SJCRH30 (cell line): Measurements from ENCODE around the gene NCK2. TPM values are rescaled to one million over a fixed set of nuclear protein-coding genes. Genes with fewer than 3 reads are reported as not detected.
A peak's percentile ranks its signal among the peaks of the same experiment; 100 is the strongest.

Source experiments
- DNase-seq, 2 experiments: peaks; one replicate each; pipeline ENCODE4 v3.0.0-alpha.2; 2015 to 2020
- H3K27ac ChIP-seq: fragments of 250-450 bp; sonication (Bioruptor Pico); 2 replicates; pipeline ENCODE4 v1.5.1; 2020; ENCODE audit warnings: mild to moderate bottlenecking, moderate library complexity
- H3K27me3 ChIP-seq: fragments of 250-450 bp; sonication (Bioruptor Pico); 2 replicates; pipeline ENCODE4 v1.5.1; 2020; ENCODE audit warnings: mild to moderate bottlenecking, moderate library complexity
- H3K36me3 ChIP-seq: fragments of 250-450 bp; sonication (Bioruptor Pico); 2 replicates; pipeline ENCODE4 v1.5.1; 2020; ENCODE audit warnings: mild to moderate bottlenecking, moderate library complexity
- H3K4me1 ChIP-seq: fragments of 250-450 bp; sonication (Bioruptor Pico); 2 replicates; pipeline ENCODE4 v1.5.1; 2020; ENCODE audit warnings: mild to moderate bottlenecking, moderate library complexity
- H3K4me3 ChIP-seq: fragments of 250-450 bp; sonication (Bioruptor Pico); 2 replicates; pipeline ENCODE4 v1.5.1; 2020; ENCODE audit warnings: mild to moderate bottlenecking, moderate library complexity
- H3K9me3 ChIP-seq: fragments of 250-450 bp; sonication (Bioruptor Pico); replicated peaks from 2 replicates; pipeline ENCODE4 v1.5.1; 2020; ENCODE audit warnings: mild to moderate bottlenecking, moderate library complexity
- total RNA-seq: library from RNA; depleted of rRNA; stranded (reverse); fragments of >200 nt; shearing (Covaris generic); gene quantifications from 2 replicates; pipeline ENCODE4 v1.2.3, GENCODE V29; 2014

The NCK2 gene
- total RNA-seq, 1 experiment from 2014 or later, result 51.9 TPM

DNA sequence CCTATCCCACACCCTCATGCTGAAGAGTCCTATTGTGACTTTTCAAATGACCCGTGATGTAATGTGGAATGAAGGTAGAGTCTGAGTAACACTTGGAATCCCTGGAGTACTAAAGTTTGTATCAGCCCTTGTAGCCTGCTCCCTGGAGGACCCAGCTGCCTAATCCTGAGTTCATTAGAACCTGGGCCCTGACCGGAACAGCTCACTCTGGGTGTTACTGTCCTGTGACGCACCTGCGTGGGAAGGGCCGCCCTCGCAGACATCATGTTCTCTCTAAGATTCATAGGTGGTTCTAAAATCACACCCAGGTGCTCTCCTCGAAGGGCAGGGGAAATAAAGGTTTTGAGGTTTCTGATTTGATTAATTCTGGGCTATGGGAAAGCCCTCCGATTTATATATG lies 62.3 kb downstream of the NCK2 start:
- peaks cover 17% of the 10 kb centered on the region for H3K4me1 ChIP-seq
- no peaks in the 10 kb centered on the region for H3K27me3 ChIP-seq
- no peaks in the 10 kb centered on the region for H3K9me3 ChIP-seq
- H3K27ac ChIP-seq, result no peak overlapping the region
- DNase-seq, result no peak
- no peaks in the 10 kb centered on the region for H3K36me3 ChIP-seq
- no peak overlapping the region for H3K4me3 ChIP-seq

DNA sequence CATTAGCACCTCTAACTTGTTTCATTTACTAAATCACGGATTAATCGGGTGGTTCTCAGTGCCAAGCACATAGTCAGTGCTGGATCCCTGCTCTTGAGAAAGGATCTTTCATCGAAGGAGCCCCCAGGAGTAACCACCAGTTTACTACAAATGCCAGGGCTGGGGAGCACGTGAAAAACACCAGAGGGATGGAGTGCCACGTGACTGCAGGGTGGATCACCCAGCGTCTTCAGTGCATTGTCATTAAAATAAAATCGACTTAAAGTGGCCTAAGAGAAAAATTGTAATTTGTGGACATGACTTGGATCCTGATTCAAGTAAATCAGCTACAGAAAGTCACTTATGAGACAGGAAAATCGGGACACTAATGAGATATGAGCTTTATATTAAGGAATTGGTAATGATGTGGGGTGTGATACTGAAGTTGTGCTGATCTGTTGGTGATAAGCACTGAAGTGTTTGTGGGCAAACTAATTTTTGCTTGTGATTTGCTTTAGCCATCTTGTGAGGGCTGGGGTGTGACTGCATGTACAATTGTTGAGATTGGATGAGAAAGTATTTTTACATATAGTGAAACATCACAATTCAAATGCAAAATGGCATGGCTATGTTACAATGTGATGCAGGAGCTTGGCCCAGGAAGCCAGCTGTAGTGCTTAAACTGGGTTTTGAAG lies 63.8 kb downstream of the NCK2 start:
- peaks cover 33% of the 10 kb centered on the region for H3K4me1 ChIP-seq
- H3K9me3 ChIP-seq, result no peaks in the 10 kb centered on the region
- no peak overlapping the region for H3K4me3 ChIP-seq
- no peaks in the 10 kb centered on the region for H3K36me3 ChIP-seq
- H3K27me3 ChIP-seq, result no peaks in the 10 kb centered on the region
- no peak for DNase-seq
- H3K27ac ChIP-seq, result no peak overlapping the region

DNA sequence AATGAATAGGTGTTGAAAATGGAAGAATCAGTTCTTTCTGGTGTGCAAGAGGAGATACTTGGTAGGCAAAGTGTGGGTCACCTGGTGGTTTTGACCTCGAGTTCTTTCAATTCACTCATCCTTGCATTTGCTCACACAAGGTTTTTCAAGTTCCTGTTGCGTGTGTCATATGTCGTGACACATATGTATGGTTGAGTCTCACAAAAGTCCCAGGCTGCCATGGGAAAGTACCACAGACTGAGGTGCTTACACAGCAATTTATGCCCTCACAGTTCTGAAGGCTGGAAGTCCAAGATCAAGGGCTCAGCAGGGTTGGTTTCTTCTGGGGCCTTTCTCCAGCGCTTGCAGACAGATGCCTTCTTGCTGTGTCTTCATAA lies 64.4 kb downstream of the NCK2 start:
- H3K27me3 ChIP-seq, result no peaks in the 10 kb centered on the region
- DNase-seq, result no peak
- no peak overlapping the region for H3K27ac ChIP-seq
- H3K36me3 ChIP-seq, result no peaks in the 10 kb centered on the region
- H3K4me3 ChIP-seq, result no peak overlapping the region
- peaks cover 34% of the 10 kb centered on the region for H3K4me1 ChIP-seq
- no peaks in the 10 kb centered on the region for H3K9me3 ChIP-seq

DNA sequence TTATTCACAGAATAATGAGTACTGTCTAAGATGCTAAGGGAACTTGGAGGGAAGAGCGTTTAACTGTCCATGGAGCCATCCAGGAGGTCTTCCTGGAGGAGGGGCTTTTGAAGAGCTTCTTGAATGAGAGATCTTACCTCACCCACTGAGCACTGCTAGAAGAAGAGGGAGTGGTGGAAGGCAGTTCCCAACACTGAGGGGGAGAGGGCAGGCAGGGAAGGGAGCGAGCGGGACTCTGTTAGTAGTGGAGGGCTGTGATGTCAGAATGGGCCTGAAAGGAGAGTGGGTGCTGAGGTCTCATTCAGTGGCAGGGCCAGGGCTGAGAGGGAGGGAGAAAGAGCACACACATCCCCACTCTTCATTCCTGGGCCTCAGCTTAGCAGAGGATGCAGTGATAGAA lies 65.0 kb downstream of the NCK2 start:
- H3K4me1 ChIP-seq, result peaks cover 32% of the 10 kb centered on the region
- H3K36me3 ChIP-seq, result no peaks in the 10 kb centered on the region
- no peak overlapping the region for H3K27ac ChIP-seq
- H3K4me3 ChIP-seq, result no peak overlapping the region
- DNase-seq, result no peak
- H3K9me3 ChIP-seq, result no peaks in the 10 kb centered on the region
- H3K27me3 ChIP-seq, result no peaks in the 10 kb centered on the region

DNA sequence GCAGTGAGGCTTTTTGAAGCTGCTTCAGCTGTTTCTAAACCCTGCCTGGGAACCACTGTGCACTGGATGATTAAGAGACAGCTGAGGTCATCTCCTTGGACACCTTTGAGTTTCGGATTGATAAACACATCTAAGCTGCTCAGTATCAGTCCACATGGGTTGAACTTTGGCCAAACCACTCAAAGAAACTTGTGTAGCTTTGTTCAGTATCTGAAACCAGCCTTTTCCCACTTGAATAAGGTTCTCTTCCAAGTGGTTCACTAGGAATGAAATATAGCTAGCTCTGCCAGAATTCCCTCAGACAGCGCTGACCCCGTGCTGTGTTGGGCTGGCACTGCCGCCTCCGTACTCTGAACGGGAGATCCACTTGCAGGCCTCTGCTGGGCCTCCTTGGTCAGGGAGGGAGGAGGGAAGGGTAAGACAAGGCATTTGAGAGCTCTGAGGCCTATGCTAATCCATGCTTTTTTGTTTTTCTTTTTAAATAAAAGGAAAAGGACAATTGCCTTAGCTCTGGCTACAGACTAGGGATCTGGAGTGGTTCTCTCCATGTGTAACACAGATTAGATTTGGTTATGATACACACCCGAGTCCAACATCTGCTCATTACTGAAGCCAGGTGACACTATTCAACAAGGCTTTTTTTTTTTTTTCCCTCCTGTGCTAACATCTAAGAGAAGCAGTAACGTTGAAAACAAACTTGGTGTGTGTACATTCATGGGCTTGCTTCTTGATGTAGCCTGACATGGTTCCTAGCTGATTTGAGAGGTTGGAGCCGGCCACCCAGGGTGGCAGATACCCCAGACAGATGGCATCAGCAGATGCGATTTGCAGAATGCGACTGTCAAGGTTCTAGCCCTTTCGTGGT lies 67.7 kb downstream of the NCK2 start:
- peak overlapping the region; percentile 74 for H3K27ac ChIP-seq
- H3K4me3 ChIP-seq, result no peak overlapping the region
- peaks cover 32% of the 10 kb centered on the region for H3K4me1 ChIP-seq
- H3K27me3 ChIP-seq, result no peaks in the 10 kb centered on the region
- peak; percentile 48 to 72 for DNase-seq
- 0 out of 2 replicates have a peak, but pooled peaks cover 1% of the 10 kb centered on the region for H3K9me3 ChIP-seq
- H3K36me3 ChIP-seq, result peaks cover 13% of the 10 kb centered on the region; the same call in 1 of the 2 replicates

DNA sequence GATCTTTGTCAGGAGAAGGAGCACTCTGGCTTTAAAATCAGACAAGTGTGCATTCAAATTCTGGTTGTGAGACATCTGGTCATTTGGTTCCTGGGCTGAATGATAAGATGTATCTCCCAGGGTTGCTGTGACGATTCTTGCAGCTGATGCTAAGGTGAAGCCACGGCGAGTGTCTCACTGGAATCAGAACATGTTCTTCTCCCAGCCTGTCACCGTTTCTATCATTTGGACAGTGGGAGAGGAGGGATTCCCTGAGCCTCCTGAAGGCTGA lies 68.3 kb downstream of the NCK2 start:
- peaks cover 17% of the 10 kb centered on the region; the same call in 1 of the 2 replicates for H3K36me3 ChIP-seq
- no peak for DNase-seq
- peak overlapping the region; percentile 74; the same call in 1 of the 2 replicates for H3K27ac ChIP-seq
- no peaks in the 10 kb centered on the region for H3K27me3 ChIP-seq
- 0 out of 2 replicates have a peak, but pooled peaks cover 4% of the 10 kb centered on the region for H3K9me3 ChIP-seq
- no peak overlapping the region for H3K4me3 ChIP-seq
- peaks cover 32% of the 10 kb centered on the region for H3K4me1 ChIP-seq

DNA sequence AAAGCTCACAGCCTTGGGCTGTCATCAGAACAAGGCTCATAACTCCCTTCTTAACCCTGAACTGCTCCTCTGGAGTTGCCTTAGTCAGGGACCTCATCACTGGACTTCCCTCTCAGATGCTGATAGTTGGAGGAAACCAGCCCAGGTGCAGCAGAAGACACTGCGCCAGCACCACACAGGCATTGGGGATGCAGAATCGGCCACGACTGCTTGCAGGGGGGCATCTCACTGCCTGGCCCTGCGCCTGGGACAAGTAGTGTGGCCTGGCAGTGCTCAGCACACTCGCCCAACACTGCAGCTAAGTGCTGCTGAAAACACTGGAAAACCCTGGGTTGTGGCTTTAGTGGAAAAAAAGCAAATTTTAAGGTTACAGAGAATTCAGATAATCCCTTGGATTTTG lies 68.7 kb downstream of the NCK2 start:
- H3K27me3 ChIP-seq, result no peaks in the 10 kb centered on the region
- H3K36me3 ChIP-seq, result peaks cover 17% of the 10 kb centered on the region; the same call in 1 of the 2 replicates
- 0 out of 2 replicates have a peak, but pooled peaks cover 4% of the 10 kb centered on the region for H3K9me3 ChIP-seq
- peaks cover 32% of the 10 kb centered on the region for H3K4me1 ChIP-seq
- H3K4me3 ChIP-seq, result no peak overlapping the region
- H3K27ac ChIP-seq, result peak overlapping the region; percentile 74; the same call in 1 of the 2 replicates
- DNase-seq, result no peak

DNA sequence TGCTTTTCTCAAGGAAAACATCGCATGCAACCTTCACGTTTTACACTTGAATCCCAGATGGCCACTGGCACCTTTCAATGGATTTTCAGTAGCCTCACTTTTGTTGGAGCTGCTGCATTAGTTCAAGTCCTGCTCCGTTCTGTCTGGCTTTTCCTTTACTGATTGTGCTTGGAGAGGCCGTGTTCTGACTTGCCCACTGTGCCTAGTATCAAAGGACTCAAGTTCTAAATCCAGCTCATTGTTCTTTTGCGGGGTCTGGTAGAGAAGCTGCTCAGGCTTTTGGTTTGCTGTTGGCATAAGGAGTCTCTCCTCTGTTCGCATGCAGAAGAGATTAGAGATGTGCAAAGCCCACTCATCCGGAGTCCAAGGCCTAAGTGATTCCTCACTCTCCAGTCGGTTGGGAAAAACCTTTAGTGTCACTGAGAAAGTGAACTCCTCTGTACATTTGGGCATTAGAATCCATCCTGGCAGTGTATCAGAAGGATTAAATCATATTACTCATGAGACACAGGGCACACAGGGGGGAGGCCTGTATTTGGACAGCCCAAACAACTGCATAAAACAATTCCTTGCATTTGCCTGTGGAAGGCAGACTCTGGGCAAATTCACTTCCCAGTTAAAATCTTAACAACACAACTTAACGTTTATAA lies 69.7 kb downstream of the NCK2 start:
- Histone ChIP-seq H3K4me1 (peaks cover 32% of the 10 kb centered on the region), H3K27ac (no peak overlapping the region), H3K27me3 (no peaks in the 10 kb centered on the region), H3K4me3 (no peak overlapping the region), H3K36me3 (peaks cover 20% of the 10 kb centered on the region; the same call in 1 of the 2 replicates), H3K9me3 (0 out of 2 replicates have a peak, but pooled peaks cover 4% of the 10 kb centered on the region)
- DNase-seq, result no peak

DNA sequence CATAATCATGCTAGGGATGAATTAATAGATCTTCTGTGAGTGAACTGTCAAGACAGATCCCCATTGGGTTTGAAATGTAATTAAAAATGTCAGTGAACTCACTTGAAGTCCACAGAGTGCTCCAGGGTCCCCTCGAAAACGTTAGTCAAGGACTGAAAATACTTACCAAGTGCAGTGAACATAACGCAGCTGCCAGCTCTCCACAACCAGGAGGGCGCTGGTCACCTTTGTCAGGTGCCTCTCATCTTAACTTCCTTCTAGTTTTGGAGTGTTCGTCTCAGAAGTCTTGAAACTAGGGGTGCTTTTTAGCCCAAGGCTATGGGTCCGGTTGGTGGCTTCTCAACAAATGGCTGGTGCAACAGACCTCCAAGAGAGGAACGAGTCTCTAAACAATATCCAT lies 70.7 kb downstream of the NCK2 start:
- Histone ChIP-seq H3K27ac (no peak overlapping the region), H3K9me3 (0 out of 2 replicates have a peak, but pooled peaks cover 4% of the 10 kb centered on the region), H3K4me3 (no peak overlapping the region), H3K4me1 (peaks cover 32% of the 10 kb centered on the region), H3K27me3 (no peaks in the 10 kb centered on the region), H3K36me3 (peaks cover 20% of the 10 kb centered on the region; the same call in 1 of the 2 replicates)
- no peak for DNase-seq

DNA sequence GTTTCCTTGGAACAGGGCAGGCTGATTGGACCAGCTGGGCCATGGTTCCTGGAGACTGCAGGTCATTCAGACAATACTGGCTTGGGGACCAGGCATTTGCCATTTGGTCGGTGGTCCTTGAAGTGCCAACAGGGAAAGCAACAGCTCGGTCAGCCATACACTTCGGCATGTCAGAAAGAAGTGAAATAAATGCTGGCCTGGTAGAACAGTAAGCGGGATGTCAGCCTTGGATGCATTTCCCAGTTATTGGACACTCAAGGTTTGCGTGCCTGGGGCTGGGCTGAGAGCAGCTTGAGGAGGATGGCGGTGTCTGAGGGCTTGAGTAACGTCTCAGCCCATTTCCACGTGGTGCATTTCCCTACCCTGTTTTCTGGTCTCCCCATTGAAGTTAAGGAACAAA lies 75.4 kb downstream of the NCK2 start:
- H3K27ac ChIP-seq, result no peak overlapping the region
- peaks cover 20% of the 10 kb centered on the region; the same call in 1 of the 2 replicates for H3K36me3 ChIP-seq
- H3K4me3 ChIP-seq, result no peak overlapping the region
- no peak for DNase-seq
- 0 out of 2 replicates have a peak, but pooled peaks cover 4% of the 10 kb centered on the region for H3K9me3 ChIP-seq
- no peaks in the 10 kb centered on the region for H3K27me3 ChIP-seq
- peaks cover 4% of the 10 kb centered on the region; the same call in 1 of the 2 replicates for H3K4me1 ChIP-seq

DNA sequence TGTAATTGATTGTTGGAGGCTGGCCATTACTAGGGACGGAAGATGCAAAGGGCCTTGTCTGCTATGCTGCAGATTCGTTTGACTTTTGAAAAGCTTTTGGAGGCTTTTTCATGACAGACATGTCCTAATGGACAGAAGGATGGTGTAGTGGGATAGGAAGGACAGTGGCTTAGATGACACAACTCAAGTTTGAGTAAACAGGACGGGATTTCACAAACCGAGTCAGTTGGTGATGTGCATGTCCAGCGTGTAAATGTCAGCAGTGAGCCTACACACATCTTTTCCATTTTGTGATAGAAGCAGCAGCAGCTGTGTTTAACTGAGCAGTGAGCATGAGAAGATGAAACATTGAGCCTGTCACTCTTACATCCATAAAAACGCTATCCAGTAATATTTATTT lies 76.0 kb downstream of the NCK2 start:
- Histone ChIP-seq H3K27ac (no peak overlapping the region), H3K9me3 (0 out of 2 replicates have a peak, but pooled peaks cover 4% of the 10 kb centered on the region), H3K4me1 (peaks cover 4% of the 10 kb centered on the region; the same call in 1 of the 2 replicates), H3K27me3 (no peaks in the 10 kb centered on the region), H3K36me3 (peaks cover 18% of the 10 kb centered on the region; the same call in 1 of the 2 replicates), H3K4me3 (no peak overlapping the region)
- no peak for DNase-seq

DNA sequence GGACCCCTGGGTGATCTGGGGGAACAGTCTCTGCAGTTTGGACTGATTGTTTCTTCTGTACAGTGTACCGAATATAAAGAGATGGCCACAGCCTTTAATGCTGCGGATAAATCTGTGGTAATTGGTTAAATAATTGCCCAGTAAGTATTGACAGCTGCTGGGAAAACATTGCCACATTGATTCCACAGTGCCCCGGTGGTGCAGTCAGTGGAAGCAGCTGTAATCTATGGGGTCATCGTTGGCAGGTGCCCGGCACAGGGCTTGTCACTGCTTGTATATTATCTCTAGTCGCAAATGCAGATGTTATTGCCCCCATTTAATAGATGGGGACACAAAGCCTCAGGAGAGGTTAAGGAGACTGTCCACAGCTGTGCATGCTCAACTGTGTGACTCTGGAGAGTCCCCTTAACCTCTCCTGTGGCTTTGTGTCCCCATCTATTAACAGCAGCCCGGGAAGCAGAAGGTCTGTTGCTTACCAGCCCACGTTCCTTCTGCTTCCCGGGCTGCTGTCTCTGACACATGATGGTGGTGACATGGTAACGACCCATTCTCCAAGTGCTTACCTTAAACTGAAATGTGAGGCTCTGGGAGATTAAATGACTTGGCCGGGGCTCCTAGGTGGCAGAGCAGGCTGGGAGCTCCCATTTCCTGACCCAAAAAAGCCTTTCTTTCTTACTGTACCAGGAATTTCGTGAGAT lies 76.9 kb downstream of the NCK2 start:
- Histone ChIP-seq H3K9me3 (0 out of 2 replicates have a peak, but pooled peaks cover 4% of the 10 kb centered on the region), H3K27ac (no peak overlapping the region), H3K36me3 (peaks cover 14% of the 10 kb centered on the region; the same call in 1 of the 2 replicates), H3K4me1 (peaks cover 4% of the 10 kb centered on the region; the same call in 1 of the 2 replicates), H3K27me3 (no peaks in the 10 kb centered on the region), H3K4me3 (no peak overlapping the region)
- DNase-seq, result no peak

DNA sequence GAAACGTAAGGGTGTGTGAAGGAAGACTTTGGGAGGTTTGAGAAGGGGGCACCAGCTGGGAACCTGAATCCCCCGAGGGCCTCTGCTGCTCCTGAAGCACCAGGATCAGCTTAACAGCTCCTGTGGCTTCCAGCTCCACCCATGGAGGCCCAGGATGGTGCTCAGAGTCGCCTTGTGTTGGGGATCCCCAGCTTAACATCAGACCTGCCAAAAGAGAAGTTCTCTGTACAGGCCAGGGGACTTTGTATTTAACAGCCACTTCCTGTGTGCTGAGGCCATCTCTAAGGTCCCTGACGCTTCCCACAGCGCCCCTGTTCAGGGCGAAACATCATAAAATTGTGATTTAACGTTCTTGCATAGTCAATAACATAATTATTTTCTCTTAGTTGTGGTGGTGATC lies 77.5 kb downstream of the NCK2 start:
- no peak overlapping the region for H3K4me3 ChIP-seq
- H3K27me3 ChIP-seq, result no peaks in the 10 kb centered on the region
- H3K27ac ChIP-seq, result no peak overlapping the region
- peaks cover 4% of the 10 kb centered on the region; the same call in 1 of the 2 replicates for H3K4me1 ChIP-seq
- 0 out of 2 replicates have a peak, but pooled peaks cover 4% of the 10 kb centered on the region for H3K9me3 ChIP-seq
- H3K36me3 ChIP-seq, result peaks cover 8% of the 10 kb centered on the region; the same call in 1 of the 2 replicates
- peak in 1 of 2 experiments; percentile 28 for DNase-seq

DNA sequence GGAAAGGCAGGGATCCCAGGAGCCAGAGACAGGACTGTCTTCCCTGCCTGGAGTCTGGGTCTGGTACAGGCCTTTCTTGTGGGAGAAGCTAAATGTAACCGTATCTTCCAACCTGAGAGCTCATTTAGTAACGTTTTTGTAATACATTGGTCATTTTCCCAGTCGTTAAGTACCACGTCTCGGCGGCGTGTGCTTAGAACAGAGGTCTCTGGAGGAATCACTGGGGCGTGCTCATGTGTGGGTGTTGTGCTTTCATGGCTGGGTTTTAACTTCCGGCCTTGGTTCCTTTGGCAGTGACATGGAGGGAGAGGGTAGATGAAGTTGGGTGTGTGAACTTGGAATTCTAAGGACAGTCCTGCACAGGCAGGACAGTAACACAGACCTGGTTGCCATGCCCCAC lies 79.7 kb downstream of the NCK2 start:
- H3K4me1 ChIP-seq, result peaks cover 4% of the 10 kb centered on the region; the same call in 1 of the 2 replicates
- no peak for DNase-seq

More for the DNA sequence above, 79.7 kb downstream of the NCK2 start:
- H3K9me3 ChIP-seq, result no peaks in the 10 kb centered on the region
- no peak overlapping the region for H3K27ac ChIP-seq
- H3K27me3 ChIP-seq, result no peaks in the 10 kb centered on the region
- H3K4me3 ChIP-seq, result no peak overlapping the region
- H3K36me3 ChIP-seq, result peaks cover 2% of the 10 kb centered on the region; the same call in 1 of the 2 replicates
